ENCODE measurements around the gene PYGL.

Gene PYGL

DNA sequence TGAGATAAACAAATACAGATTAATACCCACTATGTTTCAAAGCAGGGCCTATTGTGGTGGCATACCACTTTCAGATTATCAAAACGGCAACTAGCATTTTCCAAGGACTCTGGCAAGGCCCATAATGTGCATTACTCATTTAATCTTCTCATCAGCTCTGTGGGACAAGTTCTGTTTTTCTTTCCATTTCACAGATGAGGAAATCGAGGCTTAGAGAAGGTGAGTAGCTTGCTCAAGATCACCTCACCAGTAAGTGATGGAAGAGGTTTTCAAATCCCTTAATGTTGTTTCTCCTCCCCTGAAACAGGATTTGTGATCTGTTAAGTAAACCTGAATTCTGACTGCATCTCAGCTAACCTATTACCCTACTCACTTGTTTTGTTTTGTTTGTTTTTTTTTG is 3.9 kb upstream of the PYGL start:
- TF ChIP-seq CTCF (IDR thresholded peaks at IDR 0.05), result no peak

DNA sequence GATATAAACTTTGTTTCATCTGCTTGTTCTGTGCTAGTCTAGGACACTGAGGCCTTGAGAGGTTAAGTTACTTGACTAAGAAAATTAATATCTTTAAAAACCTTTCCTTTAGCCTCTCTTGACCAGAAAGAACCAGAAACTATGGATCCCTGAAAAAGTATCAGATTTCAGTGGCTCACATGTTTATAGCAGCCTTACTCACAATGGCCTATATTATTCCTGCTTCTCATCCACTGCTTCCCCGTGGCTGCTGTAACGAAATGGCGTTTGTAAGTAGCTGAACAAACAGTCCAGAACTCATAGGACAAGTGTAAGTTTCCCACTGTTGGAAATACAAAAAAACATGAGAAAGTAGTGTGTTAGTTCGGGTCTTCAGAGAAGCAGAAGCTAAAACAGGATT is 3.2 kb upstream of the PYGL start:
- TF ChIP-seq CTCF (IDR thresholded peaks at IDR 0.05), result no peak

GRCh38 chr14:50946234-50946935 is 2.1 kb upstream of the PYGL start:
- no peak for TF ChIP-seq CTCF (IDR thresholded peaks at IDR 0.05)

DNA sequence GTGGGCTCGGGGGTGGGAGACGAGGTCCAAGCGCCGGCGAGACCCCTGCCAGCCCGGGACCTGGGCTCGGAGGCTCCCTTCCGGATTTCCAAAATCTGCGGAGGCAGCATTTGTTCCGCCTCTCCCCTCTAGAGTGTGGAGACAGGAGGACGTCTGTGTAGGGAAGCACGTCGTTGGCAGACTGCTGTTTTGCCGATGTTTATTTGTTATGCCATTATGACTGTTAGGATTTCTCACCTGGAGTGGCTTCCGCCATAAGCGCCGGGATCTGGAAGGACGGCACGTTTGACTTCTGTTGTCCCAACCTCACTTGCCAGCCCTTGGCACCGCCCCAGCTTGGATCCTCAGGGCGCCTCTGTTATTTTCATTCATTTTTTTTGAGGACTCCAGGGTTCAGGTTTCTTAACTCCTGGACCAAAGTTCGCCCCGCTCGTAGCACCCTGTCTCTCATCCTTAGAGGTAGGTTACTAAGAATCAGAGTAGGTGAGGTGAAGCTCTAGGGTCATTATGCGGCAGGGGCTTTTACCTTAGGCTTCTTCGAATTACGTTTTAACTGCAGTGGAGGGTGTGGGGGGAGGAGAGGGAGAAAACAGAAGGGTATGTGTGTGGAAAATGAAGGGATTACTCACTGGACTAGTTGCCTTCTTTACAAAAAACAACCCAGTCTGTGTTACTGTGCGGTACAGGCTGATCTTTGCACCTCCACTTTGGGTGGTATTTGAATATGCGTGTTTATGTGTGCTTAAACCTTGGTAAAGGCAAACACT is 547 bp upstream of the PYGL start:
- no peak for TF ChIP-seq CTCF (IDR thresholded peaks at IDR 0.05)

GRCh38 chr14:50943261-50943942 is 881 bp downstream of the PYGL start:
- TF ChIP-seq CTCF (IDR thresholded peaks at IDR 0.05), result no peak

GRCh38 chr14:50941151-50941550 is 3.1 kb downstream of the PYGL start:
- no peak for TF ChIP-seq CTCF (IDR thresholded peaks at IDR 0.05)

- TF ChIP-seq CTCF (IDR thresholded peaks at IDR 0.05), result no peak
Observed at GRCh38 chr14:50937800-50938199, 6.5 kb downstream of the PYGL start.

Data from LNCAP (cell line).